Stimulated activated CD8-positive, alpha-beta memory T cell treated with anti-CD3 and anti-CD28 coated beads, Interleukin-2, amount 100 ng/mL, for 48 hours (primary cell): Measurements from ENCODE around the gene RASSF3.
"Not testable (repeated sequence)": the region's sequence is repeated elsewhere in the genome, so short reads cannot be mapped to it uniquely, and the experiment has no call there.

ENCODE experiments used
- DNase-seq, 2 donors: peaks; one replicate each; pipeline ENCODE4 v3.0.0-alpha.2; 2020; ENCODE audit warnings: low read depth in 2 of 2

Gene RASSF3

GRCh38 chr12:64610079-64610659, at the start of gene RASSF3:
Gene RASSF3, plus strand, starts transcription at chr12:64610495. Its CDS starts 138 bp downstream, at chr12:64610633.
- peak; percentile 70 to 78 for DNase-seq

GRCh38 chr12:64561302-64562136, 48.8 kb upstream of the RASSF3 start:
- DNase-seq, result no peak

GRCh38 chr12:64566122-64566521, 44.2 kb upstream of the RASSF3 start:
- DNase-seq, result no peak

- DNase-seq, result no peak
Observed at GRCh38 chr12:64566831-64567517, 43.3 kb upstream of the RASSF3 start.

GRCh38 chr12:64567570-64567969, 42.7 kb upstream of the RASSF3 start:
- no peak for DNase-seq

DNA sequence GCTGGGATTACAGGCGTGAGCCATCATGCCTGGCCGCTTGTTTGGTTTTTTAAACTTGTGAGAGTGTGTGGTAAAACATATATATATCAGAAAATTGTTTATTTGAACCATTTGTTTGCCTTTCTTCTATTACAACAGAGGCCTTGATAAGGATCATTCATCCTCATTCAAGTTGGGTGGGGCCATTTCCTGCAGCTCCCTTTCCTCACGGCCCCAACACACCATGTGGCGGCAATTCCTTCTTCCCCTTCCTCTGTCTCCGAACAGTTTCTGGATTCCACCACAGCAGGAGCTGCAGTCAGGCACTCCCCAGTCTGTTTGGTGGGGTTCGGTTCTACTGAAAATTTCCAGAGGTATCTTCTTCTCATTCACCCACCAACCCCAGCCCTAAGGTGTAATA, 42.0 kb upstream of the RASSF3 start:
- no peak for DNase-seq

- no peak for DNase-seq
Observed at GRCh38 chr12:64569923-64570691, 40.2 kb upstream of the RASSF3 start.

- DNase-seq, result no peak
Observed at GRCh38 chr12:64571411-64571810, 38.9 kb upstream of the RASSF3 start.

- DNase-seq, result no peak
Observed at GRCh38 chr12:64572241-64572640, 38.1 kb upstream of the RASSF3 start.

GRCh38 chr12:64574837-64575236, 35.5 kb upstream of the RASSF3 start:
- no peak for DNase-seq

GRCh38 chr12:64577046-64577445, 33.2 kb upstream of the RASSF3 start:
- no peak for DNase-seq

DNA sequence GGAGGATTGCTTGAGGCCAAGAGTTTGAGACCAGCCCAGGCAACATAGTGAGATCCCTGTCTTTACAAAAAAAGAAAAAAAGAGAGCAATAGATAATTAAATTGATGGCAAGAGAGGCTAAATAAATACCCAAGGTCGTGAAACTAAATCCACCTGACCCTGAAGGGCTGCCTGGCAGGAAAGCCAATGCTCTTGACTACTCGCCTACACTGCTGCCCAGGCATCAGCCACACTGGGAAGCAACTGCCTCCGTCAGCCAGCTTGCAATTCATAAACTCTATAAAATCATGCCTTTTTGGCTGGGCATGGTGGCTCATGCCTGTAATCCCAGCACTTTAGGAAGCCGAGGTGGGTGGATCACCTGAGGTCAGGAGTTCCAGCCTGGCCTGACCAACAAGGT, 31.7 kb upstream of the RASSF3 start:
- DNase-seq, result no peak

DNA sequence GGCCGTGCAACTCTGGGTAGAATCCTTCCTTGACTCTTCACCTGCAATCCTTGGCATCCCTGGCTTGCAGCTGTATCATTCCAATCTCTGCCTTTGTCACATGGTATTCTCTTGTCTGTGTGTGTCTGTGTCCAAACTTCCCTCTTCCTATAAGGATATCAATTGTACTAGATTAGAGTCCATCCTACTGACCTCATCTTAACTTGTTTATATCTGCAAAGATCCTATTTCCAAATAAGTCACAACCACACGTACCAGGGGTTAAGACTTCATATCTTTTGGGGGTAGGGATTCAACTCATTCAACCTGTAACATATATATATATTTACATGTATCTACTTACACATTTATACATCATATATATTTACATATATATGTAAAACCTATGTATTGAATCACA, 29.6 kb upstream of the RASSF3 start:
- no peak for DNase-seq

DNA sequence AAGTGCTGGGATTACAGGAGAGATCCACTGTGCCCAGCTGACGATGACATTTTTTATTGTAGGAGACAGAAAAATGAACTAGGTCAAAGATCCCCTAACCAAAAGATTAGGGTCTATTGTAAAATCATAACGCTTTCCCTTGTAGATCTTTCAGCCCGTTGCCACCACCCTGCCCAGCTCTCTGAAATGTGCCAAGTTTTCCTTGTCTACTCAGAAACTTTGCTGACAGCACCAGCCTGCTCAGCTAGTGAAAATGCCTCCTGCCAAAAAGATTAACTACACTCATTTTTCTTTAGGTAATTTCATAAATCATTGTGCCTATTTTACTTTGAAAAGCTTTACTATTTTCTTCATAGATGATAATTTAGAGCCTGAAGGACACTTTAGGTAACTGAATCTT, 28.2 kb upstream of the RASSF3 start:
- DNase-seq, result no peak

- no peak for DNase-seq
Observed at GRCh38 chr12:64582862-64583261, 27.4 kb upstream of the RASSF3 start.

DNA sequence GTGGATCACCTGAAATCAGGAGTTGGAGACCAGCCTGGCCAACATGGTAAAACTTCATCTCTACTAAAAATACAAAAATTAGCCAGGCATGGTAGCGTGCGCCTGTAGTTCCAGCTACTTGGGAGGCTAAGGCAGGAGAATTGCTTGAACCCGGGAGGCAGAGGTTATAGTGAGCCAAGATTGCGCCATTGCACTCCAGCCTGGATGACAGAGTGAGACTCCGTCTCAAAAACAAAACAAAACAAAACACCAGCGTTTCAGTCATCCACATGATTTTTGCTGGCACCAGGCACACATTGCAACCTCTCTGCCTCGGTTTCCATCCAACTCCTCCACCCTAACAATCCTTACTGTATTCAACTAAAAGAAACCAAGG, 26.9 kb upstream of the RASSF3 start:
- DNase-seq, result not testable (repeated sequence)

- no peak for DNase-seq
Observed at GRCh38 chr12:64583771-64584421, 26.4 kb upstream of the RASSF3 start.

- no peak for DNase-seq
Observed at GRCh38 chr12:64585104-64585503, 25.2 kb upstream of the RASSF3 start.

GRCh38 chr12:64587447-64587846, 22.8 kb upstream of the RASSF3 start:
- DNase-seq, result no peak

DNA sequence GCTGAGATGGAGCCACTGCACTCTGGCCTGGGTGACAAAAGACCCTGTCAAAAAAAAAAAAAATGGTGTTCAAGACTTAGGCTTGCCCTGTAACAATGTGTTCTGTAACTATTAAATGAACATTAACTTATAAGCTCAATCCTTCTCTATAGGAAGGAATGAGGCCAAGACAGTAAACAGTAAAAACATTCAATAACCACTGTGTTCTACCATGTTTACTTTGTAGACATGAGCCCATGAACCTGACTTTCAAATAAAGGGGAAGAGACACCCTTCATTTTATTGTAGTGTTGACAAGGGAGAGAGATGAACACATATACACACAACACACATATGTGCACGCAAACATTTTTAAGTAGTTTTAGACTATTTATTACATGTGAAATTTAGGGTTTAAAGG, 20.1 kb upstream of the RASSF3 start:
- no peak for DNase-seq
